Activated T-helper 1 cell treated with Interleukin-2 at 50 U/mL for 16 hours (primary cell): ENCODE data around the gene WRNIP1.
"Not testable (repeated sequence)": the region's sequence is repeated elsewhere in the genome, so short reads cannot be mapped to it uniquely, and the experiment has no call there.

Experiments used
- DNase-seq: peaks from one replicate; pipeline ENCODE4 v3.0.0-alpha.2; 2020; ENCODE audit warnings: low read depth

The WRNIP1 gene

GRCh38 chr6:2784930-2785329, 19.7 kb downstream of the WRNIP1 start:
- no peak for DNase-seq

DNA sequence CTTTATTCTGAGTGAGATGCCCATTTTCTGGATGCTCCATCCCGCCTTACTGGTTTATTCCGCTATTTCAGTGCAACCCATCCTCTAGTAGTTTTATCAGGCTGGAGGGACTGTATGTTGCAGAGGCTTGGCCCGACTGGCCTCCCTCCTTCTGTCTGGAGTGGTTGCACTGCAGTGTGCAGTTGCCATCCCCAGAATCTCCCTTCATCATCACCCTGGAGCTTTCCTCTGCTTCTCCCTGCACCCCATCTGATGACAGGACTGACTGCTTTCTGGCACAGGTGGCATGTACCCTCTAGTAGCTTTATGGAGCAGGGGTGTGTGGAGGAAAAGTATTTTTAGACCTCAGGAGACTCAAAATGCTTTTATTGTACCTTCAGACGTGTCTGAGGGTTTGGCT, 21.1 kb downstream of the WRNIP1 start:
- no peak for DNase-seq

DNA sequence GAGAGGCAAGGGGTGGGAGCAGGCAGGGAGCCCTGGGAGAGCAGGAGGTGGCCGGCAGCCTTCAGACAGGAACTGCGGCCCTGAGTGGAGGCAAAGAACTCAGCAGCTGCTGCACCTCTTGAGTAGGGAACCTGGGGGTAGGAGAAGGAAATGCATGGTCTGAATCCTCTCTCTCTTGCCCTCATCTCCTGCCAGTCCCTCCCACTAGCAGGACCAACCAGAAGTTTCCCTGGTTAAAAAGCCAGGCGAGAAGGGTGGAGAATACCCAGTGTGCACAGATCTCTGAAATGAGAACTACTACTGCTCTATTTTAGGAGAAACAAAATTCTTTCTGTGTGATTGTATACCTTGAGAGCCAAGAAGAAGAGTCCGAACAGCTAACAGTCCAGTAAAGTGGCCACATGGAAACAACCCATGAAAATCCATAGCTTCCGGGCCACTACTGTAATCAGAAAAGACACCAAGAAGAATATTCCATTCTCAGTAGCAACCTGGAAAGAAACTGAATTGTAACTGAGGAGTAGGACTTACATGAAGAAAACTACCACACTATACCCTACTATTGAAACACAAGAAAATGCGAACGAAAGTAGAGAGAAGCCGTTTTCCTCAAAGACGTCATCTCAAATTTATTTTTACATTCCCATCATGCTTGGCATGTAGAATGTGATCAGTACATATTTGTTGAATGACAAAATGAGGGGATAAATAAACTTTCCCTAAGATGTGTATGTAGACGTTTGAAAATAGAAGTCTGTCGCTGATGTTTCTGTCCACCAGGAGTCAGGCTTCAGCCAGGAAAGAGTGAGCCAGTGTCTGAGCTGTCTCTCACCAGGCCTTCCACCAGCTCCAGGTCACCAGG, 25.6 kb downstream of the WRNIP1 start:
- DNase-seq, result no peak

DNA sequence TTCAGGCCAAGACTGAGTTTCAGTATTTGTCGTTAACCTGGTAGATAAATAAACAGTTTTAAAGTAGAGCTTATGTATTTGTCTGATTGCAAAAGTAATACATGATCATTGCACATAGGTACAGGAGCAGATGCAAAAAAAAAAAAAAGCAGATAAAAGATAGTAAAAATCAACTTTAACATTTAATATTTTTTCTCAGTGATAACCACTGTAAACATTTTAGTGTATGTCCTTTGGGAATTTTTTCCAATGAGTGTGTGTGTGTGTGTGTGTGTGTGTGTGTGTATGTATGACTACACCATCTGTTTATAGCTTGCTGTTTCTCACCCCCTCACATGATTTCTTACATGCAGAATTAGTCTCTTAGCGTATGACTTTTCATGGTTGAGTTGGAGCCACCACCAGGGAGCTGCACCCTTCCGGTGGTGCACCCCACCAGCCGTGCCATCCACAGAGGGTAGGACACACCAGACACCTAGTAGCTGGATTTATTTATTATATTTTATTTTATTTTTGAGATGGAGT, 26.3 kb downstream of the WRNIP1 start:
- DNase-seq, result no peak

DNA sequence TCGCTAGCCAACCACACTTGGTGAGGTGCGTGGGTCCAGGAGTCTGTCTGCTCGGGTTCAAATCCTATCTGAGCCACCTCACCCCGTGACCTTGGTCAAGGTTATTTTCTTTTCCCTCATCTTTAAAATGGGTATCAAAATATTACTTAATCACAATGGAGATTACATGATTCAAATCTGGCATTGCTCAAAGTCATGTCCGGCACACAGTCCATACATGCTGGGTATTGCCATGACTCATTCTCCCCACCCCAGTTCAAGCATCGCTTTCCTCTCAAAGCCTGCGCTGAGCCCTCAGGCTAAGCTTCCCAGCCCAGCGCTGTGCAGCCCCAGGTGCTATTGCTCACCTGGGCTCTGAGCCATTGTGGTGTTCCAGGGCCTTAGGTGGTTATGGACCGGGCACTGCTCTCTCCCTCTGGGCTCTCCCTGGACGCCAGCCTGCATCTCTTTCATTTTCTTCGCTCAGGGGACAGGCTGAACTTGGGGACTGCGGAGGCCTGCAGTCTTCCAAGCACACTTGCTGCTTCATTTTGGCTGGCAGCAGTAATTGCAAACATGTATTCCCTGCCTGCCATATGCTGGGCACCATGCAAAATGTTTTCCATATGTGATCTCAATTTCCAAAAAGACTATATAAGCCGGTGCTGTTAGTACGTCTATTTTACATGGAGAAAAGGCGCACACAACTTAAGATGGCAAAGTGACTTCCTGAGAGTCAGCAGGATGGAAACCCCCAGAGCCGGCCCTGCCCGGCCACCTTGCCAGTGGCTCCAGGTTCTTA, 27.3 kb downstream of the WRNIP1 start:
- DNase-seq, result no peak

- no peak for DNase-seq
Observed at GRCh38 chr6:2793534-2794151, 28.4 kb downstream of the WRNIP1 start.

GRCh38 chr6:2794171-2794730, 29.1 kb downstream of the WRNIP1 start:
- no peak for DNase-seq

- DNase-seq, result no peak
Observed at GRCh38 chr6:2795162-2795561, 30.0 kb downstream of the WRNIP1 start.

DNA sequence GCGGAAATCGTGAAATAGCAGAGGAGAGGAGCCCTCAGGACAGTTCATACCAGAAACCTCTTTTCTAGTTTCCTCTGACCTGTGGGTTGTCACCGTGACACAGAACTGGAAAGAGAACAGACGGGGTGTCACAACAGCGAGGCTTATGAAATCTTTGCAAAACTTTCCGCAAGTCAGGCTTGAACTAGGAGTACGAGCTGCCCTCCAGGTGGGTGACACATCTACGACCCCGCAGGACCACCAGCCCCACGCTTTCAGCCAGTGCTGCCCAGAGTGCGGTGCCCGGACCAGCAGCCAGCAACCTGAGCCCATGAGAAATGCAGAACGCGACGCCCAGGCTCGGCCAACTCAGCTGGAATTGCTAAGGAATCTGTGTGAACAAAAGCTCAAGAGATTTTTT, 30.8 kb downstream of the WRNIP1 start:
- no peak for DNase-seq

GRCh38 chr6:2796861-2797260, 31.7 kb downstream of the WRNIP1 start:
- DNase-seq, result no peak

- no peak for DNase-seq
Observed at GRCh38 chr6:2797564-2798031, 32.4 kb downstream of the WRNIP1 start.

DNA sequence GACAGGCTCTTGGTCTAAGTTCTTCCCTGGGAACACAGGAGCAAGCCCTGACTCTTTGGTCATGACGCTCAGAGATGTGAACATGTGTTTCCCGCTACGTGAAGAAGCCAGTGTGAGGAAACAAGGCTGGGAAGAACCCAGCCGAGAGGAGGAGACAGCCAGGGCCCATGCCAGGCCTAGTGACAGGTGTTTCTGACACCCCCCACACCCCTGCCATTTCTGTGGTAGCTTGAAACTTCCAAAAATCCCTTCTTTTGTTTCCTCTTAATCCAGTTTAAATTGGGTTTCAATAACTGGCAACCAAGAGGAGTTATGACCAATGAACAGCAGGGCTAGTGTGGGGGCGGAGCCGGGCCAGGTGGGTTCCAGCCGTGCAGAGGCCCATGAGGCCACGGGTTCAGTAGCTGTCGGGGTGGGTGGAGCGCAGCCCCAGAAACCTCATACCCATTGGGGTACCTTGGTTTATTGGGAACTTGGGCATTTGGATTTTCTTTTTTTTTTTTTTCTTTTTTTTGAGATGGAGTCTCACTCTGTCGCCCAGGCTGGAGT, 33.5 kb downstream of the WRNIP1 start:
- no peak for DNase-seq

- DNase-seq, result no peak
Observed at GRCh38 chr6:2799936-2800527, 34.8 kb downstream of the WRNIP1 start.

- no peak for DNase-seq
Observed at GRCh38 chr6:2800552-2801316, 35.5 kb downstream of the WRNIP1 start.

GRCh38 chr6:2801687-2802086, 36.5 kb downstream of the WRNIP1 start:
- not testable (repeated sequence) for DNase-seq

- DNase-seq, result no peak
Observed at GRCh38 chr6:2802521-2803060, 37.4 kb downstream of the WRNIP1 start.

DNA sequence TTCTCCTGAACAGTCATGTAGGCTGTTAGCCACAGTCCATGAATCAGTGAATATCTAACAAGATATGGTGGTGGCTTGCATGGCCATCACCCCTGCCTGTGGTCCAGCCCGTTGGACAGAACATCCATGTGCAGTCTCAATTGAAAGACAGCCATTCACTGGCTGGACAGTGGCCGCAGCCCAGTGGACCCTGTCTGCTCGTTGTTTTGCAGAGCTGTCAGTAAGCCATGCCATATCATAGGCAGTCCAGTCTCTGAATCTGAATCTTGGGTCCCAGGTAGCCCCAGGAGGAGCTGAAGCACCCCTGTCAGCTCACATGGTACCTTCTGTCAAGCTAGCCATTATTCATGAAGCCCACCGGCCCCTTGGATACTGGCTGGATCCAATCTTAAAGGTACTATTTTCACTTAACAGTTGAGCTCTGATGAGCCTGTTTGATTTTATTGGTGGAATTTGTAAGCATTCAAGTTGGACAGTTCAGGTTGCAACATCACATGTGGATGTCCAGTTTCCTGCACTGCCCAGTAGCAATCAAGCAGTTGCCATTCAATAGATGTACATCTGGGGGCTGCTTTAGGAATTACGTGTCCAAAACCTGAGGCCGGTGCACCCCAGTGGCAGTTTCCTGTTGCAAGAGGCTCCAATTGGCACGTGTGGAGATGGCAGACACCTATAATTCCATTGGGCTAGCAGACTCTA, 38.7 kb downstream of the WRNIP1 start:
- no peak for DNase-seq

DNA sequence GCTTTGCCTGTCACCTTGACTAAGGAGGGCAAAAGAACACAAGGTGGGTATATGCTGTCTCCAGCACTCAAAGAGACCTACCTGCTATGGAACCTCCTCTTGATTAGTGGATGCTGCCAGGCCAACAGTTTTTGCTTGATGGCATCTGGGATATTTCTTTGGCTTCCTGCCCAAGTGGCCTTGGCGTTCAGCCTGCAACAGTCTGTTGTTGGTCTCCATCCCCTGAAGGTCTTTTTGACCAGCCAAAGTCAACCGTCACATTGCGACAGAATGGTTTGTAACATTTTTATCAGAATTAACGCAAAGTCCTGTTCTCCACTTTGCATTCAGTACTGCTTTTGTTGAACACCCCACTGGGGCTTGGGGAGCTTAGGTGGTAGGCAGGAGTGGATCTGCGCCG, 39.3 kb downstream of the WRNIP1 start:
- no peak for DNase-seq

- DNase-seq, result no peak
Observed at GRCh38 chr6:2805031-2805430, 39.8 kb downstream of the WRNIP1 start.

DNA sequence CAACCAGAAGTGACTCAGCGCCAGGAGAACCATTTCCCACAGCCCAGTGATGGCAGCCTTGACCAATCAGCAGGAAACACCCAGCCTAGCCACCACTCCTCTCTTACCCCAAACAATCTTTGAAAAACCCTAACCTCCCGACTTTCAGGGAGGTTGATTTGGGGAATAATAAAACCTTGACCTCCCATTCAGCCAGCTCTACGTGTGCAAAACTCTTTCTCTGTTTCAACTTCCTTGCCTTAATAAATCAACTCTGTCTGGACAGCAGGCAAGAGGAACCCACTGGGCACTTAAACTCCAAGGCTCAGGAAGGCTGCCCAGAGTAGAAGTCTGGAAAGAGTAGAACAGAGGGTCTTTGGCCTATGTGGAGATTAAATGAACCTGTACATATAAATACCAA, 41.5 kb downstream of the WRNIP1 start:
- no peak for DNase-seq
